Astrocyte of the spinal cord (primary cell): ENCODE results near the gene ACTR3.
A peak's percentile ranks its signal among the peaks of the same experiment; 100 is the strongest.

Experiments
- DNase-seq: peaks from one replicate; pipeline ENCODE4 v3.0.0; 2011; ENCODE audit warnings: low read depth, low spot score
- H3K4me3 ChIP-seq: 2 replicates; pipeline ENCODE4 v1.5.1; 2011; ENCODE audit warnings: low read depth, mild to moderate bottlenecking, low read length, moderate library complexity
- CTCF ChIP-seq: IDR thresholded peaks from 2 replicates; pipeline ENCODE4 v1.5.1; 2012; ENCODE audit warnings: low read depth, mild to moderate bottlenecking, low read length, inconsistent platforms
- in situ Hi-C: cut with HindIII; loops from 2 replicates; pipeline ENCODE4 v1.10.0; 2017; ENCODE audit warnings: low sequenced_read_pairs

The ACTR3 gene

GRCh38 chr2:113873867-113874266, 16.0 kb upstream of the ACTR3 start:
- in situ Hi-C loops = no loop called here
- no peak for TF ChIP-seq CTCF
- no peak overlapping the region for H3K4me3 ChIP-seq
- no peak for DNase-seq

- no peak for TF ChIP-seq CTCF
- in situ Hi-C loops = no loop called here
- no peak for DNase-seq
- no peak overlapping the region for H3K4me3 ChIP-seq
Measured at GRCh38 chr2:113875135-113875534, 14.8 kb upstream of the ACTR3 start.

GRCh38 chr2:113876503-113877387, 13.1 kb upstream of the ACTR3 start:
- TF ChIP-seq CTCF = no peak
- H3K4me3 ChIP-seq = no peak overlapping the region
- in situ Hi-C loops = no loop called here
- peak; percentile 39 for DNase-seq

- TF ChIP-seq CTCF = no peak
- peak; percentile 62 for DNase-seq
- in situ Hi-C loops = no loop called here
- no peak overlapping the region for H3K4me3 ChIP-seq
Measured at GRCh38 chr2:113877711-113878598, 11.9 kb upstream of the ACTR3 start.

GRCh38 chr2:113878743-113879142, 11.1 kb upstream of the ACTR3 start:
- in situ Hi-C loops = no loop called here
- no peak for DNase-seq
- TF ChIP-seq CTCF = no peak
- no peak overlapping the region for H3K4me3 ChIP-seq

GRCh38 chr2:113879457-113879856, 10.4 kb upstream of the ACTR3 start:
- no peak for DNase-seq
- no peak for TF ChIP-seq CTCF
- in situ Hi-C loops = no loop called here
- no peak overlapping the region for H3K4me3 ChIP-seq
